HS-5 (cell line): ENCODE data around the gene BABAM2.
A peak's percentile ranks its signal among the peaks of the same experiment; 100 is the strongest.
"Not testable (repeated sequence)": the region's sequence is repeated elsewhere in the genome, so short reads cannot be mapped to it uniquely, and the experiment has no call there.

Experiments used
- DNase-seq: peaks from one replicate; pipeline ENCODE4 v3.0.0-alpha.2; 2012; ENCODE audit warnings: low read depth

BABAM2 gene

GRCh38 chr2:27890146-27890923, at the start of gene BABAM2, which contains the start of gene RBKS:
Gene BABAM2, plus strand, starts transcription at chr2:27890729. Its CDS starts 3,828 bp downstream, at chr2:27894557.
Gene RBKS, minus strand, starts transcription at chr2:27890387. Its CDS starts 42 bp downstream, at chr2:27890345.
- DNase-seq, result peak; percentile 61

DNA sequence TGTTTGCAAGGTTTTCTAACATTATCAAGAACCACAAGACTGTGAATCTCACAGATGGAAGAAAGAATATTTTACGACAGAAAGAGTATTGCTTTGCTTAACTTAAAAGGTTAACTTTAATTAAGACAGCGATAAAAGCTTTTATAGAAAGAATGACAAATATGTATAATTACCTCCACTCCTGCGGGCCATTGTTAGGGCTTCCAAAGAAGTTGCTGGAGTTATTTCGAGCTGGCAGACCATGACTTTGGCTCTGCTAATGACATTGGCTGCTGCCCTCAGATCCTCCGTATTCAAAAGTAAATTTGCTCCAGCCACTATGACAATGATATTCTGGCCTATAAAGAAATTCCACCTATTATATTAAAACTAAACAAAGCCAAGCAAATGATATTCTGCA, 47.6 kb upstream of the BABAM2 start:
- DNase-seq, result no peak

DNA sequence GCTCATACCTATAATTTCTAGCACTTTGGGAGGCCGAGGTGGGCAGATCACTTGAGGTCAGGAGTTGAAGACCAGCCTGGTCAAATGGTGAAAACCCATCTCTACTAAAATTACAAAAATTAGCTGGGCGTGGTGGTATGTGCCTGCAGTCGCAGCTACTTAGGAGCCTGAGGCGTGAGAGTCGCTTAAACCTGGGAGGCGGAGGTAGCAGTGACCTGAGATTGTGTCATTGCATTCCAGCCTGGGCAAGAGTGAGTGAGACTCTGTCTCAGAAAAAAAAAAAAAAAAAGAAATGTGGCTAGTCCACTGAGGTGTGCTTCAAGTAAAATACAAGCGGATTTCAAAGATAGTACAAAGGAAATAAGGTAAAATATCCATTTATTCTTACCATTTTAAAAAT, 46.5 kb upstream of the BABAM2 start:
- DNase-seq, result no peak

DNA sequence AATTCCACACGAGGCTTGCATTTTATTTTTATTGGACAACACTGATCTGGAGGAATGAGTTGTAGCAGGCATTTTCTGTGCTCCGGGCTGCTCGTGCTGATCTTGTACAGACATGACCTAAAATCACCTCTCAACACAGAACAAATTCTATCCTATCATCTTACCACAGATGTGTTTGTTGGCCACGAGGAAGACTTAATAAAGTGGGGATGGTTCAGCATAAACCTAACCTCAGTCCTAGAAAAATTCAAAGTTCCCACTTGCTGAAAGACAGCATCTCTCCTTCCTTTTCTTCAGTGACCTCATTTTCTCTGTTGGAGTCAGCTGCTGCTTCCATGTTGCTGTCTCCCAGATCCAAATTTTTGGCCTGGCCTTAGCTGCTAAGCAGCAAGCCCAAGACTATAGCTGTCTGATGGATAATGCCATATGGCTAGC, 45.7 kb upstream of the BABAM2 start:
- DNase-seq, result no peak

DNA sequence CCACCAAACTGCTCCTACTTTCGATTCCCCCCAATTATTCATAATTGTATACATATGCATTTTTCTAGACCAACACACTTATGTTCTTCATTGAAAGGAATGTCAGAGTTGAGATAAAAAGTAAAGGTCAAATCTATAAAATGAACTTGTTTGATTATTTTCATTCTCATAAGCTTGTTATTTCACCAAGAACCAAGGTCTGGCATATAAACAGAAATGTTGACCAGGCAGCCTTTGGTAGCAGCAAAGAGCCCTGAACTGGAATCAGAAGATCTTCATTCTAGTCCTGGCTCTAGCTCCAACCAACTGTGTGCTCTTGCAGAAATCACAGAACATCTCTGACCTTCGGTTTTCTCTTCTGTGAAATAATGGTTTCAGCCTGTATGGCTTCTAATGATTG, 43.2 kb upstream of the BABAM2 start:
- no peak for DNase-seq

DNA sequence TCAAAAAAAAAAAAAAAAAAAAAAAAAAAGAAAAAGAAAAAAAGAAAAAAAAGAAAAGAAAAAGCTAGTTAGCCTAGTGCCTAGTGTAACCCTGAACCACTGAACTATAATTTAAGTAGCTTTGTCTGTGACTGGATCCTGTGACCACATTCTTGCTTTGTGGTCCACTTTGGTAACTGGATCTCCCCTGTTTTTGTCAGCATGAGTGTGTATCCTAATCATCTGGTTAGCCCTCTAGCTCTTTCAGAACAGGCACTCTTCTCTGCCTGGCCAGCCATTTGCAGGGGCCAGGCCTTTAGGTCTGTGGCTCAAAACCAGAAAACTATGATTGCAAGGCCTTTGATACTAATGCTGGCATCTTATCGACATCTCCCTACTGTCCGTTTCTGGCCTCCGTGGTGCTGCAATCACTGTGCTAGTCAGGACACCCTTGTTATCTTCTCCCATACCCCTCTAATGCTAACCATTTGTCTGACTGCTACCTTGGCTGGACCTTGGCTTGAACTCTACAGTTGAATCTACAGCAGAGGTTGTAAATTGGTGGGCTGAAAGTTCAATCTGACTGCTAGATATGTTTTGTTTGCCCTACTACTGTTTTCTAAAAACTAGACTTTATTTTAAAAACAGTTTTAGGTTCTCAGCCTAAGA, 40.8 kb upstream of the BABAM2 start:
- no peak for DNase-seq

- DNase-seq, result no peak
Measured at GRCh38 chr2:27852691-27853090, 37.8 kb upstream of the BABAM2 start.

DNA sequence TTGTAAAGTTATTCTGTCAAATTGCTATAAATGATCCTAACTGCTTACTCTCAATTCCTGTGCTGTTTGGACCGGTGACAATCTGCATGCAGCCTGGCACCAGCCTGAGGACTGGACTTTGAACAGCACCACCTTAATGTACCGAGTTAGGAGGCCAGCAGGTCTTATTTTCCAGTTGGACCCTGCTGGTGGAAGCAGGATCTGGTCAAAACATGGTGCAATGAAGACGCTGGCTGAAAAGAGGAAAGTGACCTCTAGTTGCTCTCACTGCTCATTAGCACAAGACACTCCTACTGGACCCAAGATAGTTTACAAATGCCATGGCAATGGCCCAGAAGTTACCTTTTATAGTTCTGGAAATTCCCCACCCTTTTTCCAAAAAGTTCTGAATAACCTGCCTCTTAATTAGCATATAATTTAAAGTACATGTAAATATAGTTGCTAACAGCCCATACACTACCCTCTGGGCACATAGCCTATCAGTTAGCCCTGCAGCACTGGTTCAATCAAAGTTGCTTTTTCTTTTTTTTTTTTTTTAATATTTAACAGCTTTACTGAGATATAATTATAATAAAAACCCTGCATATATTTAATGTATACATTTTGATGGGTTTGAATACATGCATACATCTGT, 36.2 kb upstream of the BABAM2 start:
- DNase-seq, result no peak

GRCh38 chr2:27855476-27855875, 35.1 kb upstream of the BABAM2 start:
- no peak for DNase-seq

DNA sequence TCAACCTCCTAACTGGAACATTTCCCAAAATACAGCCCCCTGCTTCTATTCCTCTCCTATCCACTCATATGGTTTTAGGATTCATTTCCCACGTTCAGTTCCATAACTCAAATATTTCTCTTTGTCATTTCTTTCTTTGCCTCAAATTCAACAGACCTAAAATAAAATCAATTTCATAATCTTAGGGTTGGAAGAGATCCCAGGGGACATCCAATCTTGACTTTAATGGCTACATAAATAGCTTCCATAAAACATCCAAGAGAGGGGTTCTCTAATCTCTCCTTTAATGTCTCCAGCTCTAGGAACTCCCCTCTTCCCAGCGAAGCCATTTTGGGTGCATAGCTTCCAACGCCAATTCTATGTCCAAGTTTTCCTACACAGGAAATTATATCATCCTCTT, 34.1 kb upstream of the BABAM2 start:
- no peak for DNase-seq

- no peak for DNase-seq
Measured at GRCh38 chr2:27856956-27857355, 33.6 kb upstream of the BABAM2 start.

- no peak for DNase-seq
Measured at GRCh38 chr2:27857417-27858172, 32.9 kb upstream of the BABAM2 start.

DNA sequence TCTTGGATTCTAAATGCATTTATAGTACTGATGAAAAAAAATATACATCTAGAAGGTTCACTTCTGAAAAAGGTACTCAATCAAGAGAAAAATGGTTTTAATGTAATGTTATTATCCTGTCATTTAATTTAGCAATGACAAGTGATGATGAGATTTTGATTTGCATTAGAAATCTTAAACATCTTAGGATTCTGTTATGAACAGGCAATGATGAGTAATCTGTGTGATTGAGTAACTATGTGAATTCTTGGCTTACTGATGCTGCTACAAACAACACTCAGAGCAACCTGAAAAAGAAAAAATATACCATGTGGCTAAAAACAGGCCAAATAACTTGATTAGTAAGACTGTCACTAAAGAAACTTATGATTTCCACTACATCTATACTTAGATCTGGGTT, 30.4 kb upstream of the BABAM2 start:
- DNase-seq, result peak; percentile 77

DNA sequence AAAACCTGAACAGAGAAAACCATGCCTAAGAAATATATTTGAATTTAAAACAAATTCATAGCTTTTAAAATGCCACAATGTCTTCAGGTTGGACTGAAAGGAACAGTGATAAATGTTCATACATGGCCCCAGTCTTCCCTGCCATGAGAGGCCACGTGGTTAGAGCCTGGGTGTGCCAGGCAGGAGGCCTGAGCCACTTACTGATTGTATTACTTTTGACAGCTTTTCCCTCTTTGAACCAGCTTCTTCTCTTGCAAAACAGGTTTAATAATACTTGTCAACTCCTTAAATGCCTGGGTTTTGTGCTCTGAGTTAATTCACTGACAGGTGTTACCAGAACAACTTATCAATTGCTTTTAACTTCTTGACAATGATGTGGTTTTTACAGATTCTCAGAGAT, 27.4 kb upstream of the BABAM2 start:
- no peak for DNase-seq

DNA sequence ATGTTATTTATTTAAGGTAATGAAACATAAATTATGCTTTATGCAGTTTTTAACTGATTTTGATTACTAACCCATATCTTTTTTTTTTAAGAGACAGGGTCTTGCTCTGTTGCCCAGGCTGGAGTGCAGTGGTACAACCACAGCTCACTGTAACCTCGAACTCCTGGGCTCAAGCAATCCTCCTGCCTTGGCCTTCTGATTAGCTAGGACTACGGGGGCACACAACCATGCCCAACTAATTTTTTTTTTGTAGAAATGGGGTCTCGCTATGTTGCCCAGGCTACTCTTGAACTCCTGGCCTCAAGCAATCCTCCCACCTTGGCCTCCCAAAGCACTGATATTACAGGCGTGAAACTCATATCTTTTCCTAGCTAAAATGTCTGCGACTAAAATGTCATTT, 26.6 kb upstream of the BABAM2 start:
- not testable (repeated sequence) for DNase-seq

GRCh38 chr2:27866237-27866636, 24.3 kb upstream of the BABAM2 start:
- DNase-seq, result no peak

DNA sequence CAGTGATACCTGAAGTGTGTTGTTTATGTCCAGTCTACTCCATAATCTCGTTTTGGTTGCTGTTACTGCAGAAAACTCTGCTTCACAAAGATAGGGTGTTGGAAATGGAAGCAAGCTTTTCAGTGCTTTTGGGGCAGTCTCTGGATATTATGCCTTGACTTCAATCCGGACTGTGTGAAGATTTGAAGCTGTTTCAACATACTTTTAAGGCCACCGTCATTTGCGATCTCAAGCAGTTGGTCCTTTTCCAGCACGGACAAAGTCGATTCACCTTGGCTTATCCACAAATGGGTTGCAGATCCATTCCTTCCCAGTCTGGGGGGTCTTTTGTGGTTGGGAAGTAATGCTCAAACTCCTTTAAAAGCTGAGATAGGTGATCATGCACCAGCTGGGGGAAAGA, 20.8 kb upstream of the BABAM2 start:
- no peak for DNase-seq

DNA sequence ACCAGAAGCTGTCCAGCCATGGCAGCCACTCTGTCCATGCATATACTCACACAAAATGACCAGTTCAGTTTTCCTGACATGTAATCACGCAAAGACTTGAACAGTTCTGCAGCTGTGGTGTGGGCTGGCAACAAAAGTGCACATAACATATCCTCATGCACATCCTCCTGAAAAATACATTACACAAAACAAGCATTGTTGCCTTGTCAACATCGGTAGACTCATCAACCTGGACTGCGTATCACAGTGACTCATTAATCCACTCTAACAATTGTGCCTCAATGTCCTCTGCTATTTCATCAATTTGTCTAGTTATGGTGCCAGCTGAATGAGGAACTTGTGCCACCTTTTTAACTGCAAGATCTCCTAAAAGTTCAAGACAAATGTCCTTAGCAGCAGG, 19.8 kb upstream of the BABAM2 start:
- DNase-seq, result no peak

DNA sequence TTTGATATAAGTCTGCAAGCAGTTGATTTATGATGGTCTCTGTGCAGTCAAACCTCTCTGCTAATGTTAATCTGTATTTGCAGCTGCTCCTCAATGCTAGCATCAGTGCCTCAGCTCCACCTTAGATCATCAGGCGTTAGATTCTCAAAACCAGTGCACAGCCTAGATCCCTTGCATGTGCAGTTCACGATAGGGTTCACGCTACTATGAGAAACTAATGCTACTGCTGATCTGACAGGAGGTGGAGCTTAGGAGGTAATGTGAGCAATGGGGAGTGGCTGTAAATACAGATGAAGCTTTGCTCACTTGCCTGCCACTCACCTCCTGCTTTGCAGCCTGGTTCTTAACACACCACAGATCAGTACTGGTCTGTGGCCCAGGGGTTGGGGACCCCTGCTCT, 18.7 kb upstream of the BABAM2 start:
- DNase-seq, result no peak

GRCh38 chr2:27873091-27873490, 17.4 kb upstream of the BABAM2 start:
- no peak for DNase-seq

DNA sequence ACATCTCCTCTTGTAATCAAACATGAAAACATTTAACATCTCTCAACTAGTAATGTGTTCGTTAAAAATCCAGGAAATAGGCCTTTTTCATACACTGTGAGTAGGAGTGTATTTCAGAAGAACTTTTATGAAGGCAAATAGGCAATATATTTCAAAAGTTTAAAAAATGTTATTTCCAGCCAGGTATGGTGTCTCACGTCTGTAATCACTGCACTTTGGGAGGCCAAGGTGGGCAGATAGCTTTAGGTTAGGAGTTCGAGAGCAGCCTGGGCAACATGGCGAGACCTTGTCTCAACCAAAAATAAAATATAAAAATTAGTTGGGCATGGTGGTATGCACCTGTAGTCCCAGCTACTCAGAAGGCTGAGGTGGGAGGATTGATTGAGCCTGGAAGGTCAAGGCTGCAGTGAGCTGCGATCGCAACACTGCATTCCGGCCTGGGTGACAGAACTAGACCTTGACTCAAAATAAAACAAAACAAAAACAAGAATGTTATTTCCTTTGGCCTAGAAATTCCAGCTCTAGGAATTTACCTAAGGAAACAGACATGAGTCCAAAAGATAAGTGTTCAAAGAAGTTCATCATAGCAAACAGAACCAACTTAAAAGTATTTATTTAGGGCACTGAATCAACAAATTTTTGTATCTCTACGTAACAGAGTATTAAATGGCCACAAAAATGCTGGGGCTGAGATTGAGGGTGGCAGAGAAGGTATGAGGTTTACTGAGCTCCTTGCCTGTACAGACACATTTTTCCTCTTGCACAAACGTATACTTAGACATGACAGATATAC, 15.2 kb upstream of the BABAM2 start:
- DNase-seq, result no peak

GRCh38 chr2:27878825-27879224, 11.7 kb upstream of the BABAM2 start:
- no peak for DNase-seq
